CD4-positive, alpha-beta T cell treated with Interleukin-12 subunit alpha and Interleukin-12 subunit beta, for 1 hour (primary cell): ENCODE data around the gene DHFR.
"Not testable (repeated sequence)": the region's sequence is repeated elsewhere in the genome, so short reads cannot be mapped to it uniquely, and the experiment has no call there.

Source experiments
- DNase-seq: peaks from one replicate; pipeline ENCODE4 v3.0.0-alpha.2; 2020

Gene DHFR

DNA sequence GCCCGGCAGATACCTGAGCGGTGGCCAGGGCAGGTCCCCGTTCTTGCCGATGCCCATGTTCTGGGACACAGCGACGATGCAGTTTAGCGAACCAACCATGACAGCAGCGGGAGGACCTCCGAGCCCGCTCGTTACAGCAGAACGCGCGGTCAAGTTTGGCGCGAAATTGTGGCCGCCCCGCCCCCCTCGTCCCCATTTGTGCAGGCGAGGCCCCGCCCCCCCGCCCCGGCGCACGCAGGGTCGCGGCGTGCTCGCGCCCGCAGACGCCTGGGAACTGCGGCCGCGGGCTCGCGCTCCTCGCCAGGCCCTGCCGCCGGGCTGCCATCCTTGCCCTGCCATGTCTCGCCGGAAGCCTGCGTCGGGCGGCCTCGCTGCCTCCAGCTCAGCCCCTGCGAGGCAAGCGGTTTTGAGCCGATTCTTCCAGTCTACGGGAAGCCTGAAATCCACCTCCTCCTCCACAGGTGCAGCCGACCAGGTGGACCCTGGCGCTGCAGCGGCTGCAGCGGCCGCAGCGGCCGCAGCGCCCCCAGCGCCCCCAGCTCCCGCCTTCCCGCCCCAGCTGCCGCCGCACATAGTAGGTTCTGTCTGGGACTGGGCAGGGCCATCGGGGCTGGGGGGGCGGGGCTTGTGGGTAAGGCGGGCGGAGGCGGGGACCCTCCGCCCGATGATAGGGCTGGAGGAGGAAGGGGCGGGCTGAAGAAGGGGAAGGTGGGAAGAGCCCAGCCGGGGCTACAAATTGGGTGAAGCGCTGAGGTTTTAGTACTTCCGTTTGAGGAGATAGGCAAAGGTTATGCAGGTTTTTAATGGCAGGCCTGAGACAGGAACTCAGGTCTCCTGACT is at the start of gene DHFR, which contains the start of gene MSH3:
DHFR (minus strand) TSS at position 593 of the 840 bp plus-strand sequence; CDS start at position 99, 494 bp downstream.
MSH3 (plus strand) TSS at position 262 of the 840 bp plus-strand sequence; CDS start at position 338, 76 bp downstream.
- DNase-seq, result peak; percentile 91

DNA sequence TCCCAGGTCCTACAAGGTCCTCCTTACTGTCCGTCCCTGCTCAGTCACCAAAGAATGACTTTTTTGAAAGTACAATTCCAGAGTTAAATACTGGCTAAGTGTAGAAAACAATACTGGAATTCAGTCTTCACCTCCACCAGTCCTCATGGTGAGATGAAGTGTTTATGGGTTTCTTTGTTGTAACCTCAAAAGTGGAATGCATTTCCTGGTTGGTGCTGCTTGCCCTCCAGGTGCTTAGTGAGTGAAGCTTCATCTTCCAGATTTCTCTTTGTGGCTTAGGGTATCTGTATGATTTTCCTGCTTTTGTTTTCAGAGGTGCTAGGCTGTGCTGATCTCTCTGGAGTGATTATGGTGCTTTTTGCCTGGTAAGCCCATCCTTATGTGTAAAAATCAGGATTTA is 49.4 kb upstream of the DHFR start:
- no peak for DNase-seq

DNA sequence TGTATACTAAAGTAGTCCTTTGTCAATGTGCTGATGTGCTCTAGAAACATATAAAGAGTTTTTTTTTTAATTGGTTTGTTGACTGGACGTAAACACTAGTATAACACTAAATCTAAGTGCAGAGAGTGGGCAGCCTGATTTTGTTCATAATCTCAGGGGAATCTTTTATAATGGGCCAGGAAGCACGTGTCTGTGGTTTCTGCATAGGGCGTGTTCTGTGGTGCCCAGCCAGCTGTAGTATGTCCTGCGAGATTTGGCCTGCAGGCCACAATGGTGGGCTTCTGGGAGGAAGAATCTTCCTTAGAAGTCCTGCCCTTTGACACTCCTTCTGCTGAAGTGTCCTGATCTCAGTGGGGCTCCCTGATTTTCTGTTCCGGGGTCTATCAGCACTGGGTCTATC is 49.0 kb upstream of the DHFR start:
- no peak for DNase-seq

DNA sequence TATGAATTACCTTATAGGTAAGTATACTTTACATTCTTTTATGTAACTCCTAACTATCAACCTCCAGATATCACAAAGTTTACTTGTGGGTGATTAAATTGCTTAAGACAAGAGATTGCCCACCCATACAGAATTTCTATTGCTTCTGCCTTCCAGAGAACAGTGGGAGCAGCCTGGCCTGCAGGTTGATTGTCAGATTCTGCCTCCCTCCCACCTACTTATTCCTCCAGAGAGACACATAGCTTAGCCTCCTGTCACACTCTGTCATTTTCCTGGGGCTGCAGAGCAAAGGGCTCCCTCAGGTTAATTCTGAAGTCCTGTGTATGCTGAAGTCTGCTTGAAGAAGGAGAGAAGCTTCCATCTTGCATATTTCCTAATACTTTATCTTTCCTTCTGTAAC is 48.5 kb upstream of the DHFR start:
- DNase-seq, result no peak

DNA sequence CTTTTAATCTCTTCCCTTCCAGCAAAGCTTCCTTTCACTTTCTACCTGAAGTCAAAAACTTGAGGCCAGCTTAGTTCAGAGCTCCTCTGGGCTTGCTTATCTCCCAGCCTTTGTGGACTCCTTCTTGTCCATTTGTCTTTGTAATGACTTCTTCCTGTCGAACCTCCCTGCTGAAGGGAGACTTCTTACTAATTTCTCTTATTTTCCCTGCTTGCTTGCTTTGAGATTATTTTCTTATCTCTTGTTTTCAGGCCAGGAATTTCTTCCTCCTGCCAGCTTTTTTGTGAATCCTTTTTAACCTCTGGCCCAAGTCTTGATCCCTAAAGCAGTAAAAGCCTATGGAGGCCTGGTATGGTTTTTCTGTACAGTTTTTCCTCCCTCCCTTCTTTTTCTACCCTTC is 46.8 kb upstream of the DHFR start:
- DNase-seq, result no peak

DNA sequence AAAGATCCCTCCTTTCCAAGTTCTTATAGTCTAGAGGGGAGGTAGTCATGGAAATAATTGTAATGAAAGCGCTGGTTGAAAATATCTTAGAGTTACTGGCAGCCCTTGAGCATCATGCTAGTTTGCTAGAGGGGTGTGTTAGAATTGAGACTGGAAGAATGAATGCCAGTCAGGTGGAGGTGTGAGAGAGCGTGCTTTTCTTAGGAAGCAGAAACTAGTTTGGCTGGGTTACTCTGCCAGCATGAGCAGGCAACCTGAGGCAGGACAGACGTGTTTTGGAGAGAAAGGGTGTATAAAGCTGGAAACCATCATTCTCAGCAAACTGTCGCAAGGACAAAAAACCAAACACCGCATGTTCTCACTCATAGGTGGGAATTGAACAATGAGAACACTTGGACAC is 43.6 kb upstream of the DHFR start:
- no peak for DNase-seq

DNA sequence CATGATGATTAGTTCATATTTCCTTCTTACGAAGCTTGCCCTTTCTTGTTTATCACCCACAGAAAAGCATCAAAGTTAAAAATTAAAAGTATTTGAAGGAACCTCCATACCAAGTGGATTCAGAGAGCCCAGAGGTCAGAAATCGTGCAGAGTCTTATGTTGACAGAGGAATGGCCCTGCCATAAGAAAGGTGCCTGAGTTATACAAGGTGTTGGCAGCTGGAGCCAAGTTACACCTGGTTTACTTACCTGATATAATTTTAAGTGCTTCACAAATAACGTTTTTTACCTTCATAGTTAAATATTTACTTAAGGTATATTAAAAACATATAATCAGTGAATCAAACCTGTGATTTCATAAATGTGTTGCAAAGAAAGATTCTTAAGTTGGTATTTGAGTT is 42.3 kb upstream of the DHFR start:
- no peak for DNase-seq

DNA sequence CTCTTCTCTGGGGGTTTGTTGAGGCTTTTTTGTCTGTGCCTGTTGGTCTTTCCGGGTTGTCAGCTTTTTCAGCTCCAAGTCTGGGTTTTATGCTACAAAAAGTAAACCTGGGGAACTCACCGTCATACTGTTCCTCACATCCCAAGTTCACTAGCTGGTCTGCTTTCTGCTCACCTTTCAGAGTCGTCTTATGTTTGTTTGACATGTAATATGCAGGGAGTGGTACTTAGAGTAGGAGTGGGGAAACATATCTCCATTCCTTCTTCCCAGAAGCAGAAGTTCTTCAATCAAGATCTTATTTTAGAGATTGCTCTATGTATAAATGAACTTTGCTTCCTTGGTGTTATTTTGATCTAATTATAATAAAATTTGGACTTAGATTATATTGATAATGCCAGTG is 41.7 kb upstream of the DHFR start:
- no peak for DNase-seq

DNA sequence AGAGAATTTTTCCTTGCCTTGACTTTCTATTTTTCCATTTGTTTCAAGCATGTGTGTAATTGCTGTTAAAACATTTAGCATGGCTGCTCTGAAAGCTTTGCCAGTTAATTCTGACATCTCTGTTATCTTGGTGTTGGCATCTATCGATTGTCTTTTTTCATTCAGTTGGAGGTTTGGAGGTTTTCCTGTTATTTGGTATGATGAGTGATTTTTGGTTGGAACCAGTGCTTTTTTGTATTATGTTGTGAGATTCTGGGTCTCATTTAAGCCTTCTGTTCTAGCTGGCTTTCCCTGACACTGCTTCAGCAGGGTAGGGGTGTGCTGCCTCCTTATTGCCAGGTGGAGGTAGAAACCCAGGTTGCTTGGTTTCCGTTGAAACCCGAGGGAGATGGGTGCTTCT is 40.9 kb upstream of the DHFR start:
- no peak for DNase-seq

DNA sequence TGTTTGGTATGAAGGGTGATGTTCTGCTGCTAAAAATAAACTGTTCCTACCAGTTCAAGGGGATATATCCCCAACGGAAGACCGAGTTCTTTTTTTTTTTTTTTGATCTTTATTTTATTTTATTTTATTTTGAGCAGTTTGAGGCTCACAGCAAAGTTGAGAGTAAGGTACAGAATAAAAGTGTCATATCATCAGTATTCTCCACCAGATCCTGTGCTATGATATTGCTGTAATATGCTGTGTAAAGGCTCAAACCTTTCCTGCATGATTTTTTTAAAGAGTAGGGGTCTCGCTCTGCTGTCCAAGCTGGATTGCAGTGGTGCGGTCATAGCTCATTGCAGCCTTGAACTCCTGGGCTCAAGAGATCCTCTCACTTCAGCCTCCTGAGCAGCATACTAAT is 34.8 kb upstream of the DHFR start:
- no peak for DNase-seq

DNA sequence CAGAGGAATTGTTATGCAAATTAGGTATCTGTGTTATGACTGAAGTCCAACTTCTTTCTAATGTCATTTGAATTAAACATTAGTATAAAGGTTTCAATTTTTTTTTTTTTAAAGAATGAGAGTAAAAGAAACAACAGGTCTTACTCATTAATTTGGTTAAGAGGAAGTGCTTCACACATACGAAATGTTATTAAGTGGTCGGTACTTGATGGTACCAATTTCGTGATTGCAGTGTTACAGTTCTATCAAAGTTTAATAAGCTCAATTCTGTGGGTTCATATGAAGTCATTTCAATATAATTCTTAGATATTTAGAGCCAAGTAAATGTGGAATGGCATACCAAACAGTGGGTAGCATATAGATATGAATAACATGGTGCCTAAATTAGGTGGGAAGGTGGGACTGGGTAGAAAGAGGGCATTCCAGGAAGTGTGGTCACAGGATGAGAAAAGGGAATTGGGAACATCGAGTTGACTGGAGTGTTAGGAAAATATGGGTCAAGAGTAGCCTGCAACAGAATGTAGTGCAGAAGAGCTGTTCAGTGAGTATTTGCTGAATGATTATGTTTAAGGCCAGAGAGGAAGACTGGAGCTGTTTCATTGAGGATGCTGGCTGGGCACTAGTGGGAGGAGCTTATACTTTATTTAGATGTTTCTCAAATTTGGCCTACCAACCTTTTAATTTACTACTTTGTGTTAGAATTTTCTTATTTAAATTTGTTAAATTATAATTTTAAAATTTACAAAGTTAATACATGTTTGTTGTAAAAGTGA is 34.1 kb upstream of the DHFR start:
- no peak for DNase-seq

DNA sequence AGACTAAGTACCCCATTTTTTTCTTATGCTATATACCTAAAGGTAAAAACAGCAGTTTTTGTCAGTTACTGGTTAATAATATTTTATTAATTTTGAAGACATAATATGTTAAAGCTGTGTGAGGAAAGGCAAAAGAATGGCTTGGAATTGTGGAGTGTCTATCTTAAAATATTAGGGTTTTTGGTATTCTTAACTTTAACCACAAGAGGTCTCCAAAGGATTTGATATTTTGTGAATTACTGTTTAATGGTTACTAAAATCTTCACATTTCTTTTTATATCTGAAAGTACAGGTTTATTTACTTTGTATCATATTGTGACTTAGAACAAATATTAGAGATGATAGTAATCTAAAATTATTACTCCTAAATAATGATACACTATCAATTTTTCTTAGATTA is 32.0 kb upstream of the DHFR start:
- peak; percentile 33 for DNase-seq

DNA sequence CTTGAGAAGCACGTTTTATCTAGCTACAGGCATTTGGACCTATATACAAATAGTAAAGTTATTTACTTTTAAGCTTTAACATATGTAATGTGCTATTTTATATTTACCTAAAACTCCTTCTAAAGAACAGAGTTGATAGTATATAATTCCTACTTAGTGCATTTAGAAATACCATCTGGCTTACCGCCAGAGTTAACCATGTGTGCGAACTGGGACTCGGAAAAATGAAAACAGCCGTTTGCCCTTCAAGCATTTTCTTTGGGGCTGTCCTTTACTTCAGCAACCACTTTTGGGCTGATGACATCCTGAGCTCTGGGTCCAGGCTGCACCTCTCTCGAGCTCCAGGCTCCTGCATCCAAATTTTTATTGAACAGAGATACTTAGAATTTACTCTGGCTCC is 21.9 kb upstream of the DHFR start:
- DNase-seq, result no peak

DNA sequence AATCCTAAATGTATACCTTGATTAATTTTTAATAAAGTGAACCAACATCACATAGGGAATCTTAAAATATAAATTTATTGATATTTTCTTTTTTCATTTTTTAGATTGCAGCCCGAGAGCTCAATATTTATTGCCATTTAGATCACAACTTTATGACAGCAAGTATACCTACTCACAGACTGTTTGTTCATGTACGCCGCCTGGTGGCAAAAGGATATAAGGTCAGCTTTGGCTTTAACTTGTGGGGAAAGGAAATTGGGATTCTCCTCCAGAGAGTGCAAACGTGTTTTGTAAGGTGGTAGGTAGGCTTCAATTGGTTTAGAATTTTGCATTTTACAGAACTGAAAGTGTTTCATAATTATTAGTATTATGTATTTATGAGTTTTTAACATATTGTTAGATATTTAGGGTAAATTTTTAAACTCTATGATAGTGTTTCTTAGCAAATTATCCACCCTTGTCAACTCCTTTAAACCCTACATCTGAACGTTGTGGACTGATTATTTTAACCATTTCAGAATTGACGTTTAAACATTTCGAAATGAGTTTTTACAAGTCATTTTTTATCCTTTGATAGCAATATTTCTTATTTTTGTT is 17.5 kb upstream of the DHFR start:
- peak; percentile 64 for DNase-seq

DNA sequence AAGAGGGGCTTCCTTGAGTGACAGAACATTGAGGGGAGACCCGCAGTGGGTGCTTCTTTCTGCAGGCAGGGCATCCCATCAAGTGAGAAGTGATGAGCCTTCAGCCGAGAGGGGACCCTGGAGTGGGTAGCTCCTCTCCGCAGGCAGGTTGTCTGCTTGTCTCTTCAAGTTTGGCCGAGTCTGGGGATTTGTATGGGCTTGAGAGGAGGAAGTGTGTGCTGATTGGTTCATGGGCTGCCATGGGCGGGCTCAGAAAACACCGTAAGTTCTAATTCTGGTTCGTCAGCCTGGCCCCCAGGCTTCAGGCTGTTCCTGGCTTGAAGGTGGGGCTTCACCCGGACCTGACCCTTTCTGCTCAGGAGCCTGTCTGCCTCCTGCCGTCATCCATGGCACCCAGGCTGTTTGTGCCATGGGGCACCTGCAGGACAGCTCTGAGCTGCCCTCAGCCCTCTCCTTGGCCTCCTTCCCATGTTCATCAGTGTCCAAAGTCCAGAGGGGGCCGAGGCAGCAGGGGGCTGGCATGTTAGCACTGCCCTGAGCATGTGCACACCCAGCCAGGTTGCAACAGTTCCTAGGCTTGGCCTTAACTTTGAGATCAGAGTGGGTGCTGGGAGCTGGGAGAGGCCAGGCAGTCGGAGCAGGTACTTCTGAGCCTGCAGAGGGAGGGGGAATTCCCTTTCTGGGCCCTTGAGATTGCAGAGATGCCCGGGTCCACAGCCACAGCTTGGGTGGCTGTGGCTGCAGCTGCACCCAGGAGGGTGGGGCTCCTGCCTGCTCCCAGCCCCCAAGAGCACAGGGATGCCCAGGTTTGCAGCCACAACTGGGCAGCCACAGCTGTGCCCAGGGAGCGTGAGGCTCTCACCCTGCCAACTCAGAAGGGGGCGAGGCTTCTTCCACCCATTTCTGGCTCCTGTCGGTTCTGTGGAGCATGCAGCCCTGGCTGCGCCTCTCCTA is 13.5 kb upstream of the DHFR start:
- no peak for DNase-seq

DNA sequence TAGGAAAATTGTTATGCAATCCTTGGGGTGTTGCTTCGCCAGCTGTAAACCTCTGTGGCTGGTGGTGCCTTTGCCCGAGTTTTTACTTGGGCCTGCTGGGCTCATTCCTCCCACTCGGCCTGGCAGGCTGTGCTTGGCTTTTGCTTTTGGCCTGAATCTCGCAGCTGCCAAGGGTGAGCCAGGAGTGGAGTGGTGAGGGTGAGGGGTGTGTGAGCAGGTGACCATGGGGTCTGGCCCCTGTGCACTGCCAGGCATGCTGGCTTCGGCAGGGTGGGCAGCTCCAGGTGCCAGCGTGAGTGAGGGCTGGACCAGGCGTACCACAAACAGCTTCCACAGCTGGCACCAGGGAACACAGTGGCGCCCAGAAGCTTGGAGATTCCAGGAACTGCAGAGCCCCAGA is 12.6 kb upstream of the DHFR start:
- DNase-seq, result no peak

DNA sequence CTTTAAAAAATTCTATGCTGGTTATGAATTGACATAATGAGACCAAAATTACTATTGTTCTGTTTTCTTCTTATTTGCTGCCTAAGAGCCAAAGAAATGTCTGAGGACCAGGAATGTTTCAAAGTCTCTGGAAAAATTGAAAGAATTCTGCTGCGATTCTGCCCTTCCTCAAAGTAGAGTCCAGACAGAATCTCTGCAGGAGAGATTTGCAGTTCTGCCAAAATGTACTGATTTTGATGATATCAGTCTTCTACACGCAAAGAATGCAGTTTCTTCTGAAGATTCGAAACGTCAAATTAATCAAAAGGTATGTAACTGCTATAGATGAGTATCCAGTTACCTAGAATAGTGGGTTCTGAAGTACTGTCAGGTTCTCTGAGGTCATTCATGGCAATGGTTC is 10.3 kb upstream of the DHFR start:
- DNase-seq, result no peak

DNA sequence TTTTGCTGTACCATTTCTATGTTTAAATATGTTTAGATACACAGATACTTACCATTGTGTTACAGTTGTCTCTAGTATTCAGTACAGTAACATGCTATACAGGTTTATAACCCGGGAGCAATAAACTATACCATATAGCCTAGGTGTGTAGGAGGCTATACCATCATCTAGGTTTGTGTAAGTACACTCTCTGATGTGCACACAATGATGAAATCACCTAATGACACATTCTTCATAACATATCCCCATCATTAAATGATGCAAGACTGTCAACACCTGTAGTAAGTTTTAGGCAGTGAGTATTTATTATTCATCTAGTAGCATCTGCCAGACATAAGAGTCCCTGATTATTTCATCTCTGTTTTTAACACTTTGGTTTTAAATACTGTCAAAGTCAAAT is 7.3 kb upstream of the DHFR start:
- DNase-seq, result no peak

DNA sequence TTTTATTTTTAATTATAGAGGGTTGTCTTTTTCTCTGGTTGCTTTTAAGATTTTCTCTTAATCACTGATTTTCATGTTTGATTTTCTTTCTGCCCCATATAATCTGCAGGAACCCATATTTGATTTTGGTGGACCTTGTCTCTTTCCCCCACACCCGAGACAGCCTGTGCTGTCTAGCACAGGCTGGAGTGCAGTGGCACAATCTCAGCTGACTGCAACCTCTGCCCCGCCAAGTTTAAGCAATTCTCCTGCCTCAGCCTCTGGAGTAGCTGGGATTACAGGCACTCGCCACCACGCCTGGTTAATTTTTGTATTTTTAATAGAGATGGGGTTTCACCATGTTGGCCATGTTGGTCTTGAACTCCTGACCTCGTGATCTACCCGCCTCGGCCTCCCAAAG is 5.9 kb upstream of the DHFR start:
- DNase-seq, result not testable (repeated sequence)

DNA sequence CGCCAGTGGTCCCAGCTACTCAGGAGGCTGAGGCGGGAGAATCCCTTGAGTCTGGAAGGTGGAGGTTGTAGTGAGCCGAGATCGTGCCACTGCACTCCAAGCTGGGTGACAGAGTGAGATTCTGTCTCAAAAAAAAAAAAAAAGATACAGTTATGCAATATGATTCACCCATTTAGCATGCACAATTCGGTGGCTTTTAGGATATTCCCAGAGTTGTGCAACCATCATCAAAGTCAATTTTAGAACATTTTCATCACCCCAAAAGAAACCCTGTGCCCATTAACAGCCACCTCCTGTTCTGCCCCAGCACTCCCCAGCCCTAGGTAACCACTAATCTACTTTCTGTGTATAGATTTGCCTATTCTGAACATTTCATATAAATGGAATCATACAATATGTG is 4.3 kb upstream of the DHFR start:
- DNase-seq, result no peak

DNA sequence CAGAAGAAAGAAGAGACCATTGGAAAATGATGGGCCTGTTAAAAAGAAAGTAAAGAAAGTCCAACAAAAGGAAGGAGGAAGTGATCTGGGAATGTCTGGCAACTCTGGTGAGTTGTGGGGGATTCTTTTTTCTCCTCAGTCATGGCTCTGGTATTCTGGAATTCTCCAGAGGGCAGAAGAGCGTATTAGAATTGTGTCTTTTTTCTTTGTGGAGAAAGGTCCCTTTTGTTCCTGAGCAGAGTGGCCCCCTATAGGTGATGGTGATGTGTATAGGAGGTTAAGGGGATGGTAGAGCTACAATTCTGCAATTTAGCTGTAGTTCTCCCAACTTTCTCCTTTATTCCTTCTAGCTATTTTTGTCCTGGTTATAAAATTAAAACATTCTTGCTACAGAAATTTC is 1.6 kb upstream of the DHFR start:
- DNase-seq, result no peak

DNA sequence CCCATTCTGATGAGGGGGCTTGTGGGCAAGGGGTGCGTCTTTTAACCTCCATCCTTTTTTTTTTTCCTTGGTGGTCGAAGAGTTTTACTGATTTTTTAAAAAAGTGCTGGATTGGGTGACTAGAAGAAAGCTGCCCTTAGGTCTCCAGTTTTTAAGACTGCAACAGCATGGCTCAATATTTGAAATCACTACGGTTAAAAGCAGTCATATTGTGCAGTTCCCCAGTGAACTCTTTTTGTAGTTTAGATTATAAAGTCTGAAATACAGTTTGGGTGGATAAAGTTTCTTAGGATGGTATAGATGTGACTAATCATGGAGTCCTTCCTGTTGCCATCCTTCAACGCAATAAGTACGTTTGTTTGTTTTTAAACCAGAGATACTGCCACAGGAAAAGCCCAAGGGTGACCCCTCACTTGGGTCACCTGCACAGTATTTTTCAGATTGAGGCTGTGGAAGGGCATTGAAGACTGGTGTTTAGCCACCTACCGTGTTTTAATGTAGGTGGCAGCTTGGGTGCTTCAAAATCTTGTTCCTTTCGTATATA is 520 bp upstream of the DHFR start:
- peak; percentile 5 for DNase-seq

DNA sequence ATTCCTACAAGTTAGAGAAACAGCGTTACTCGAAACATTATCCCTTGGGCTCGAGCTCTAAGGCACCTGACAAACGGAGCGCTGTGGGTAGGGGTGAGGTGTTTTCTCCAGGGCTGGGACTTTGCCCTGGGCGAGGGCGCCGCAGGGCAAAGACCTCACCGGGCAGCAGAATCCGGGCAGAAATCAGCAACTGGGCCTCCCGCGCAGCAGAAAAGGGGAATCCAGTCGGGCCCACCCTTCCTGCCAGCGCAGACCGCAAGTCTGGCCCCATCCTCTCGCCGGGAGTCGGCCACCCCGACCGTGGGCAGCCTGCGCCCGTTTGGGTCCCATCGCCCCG is 761 bp downstream of the DHFR start:
- DNase-seq, result peak; percentile 5
